Endothelial cell of umbilical vein (primary cell): ENCODE measurements around the gene VCAN. TPM values are rescaled to one million over a fixed set of nuclear protein-coding genes. Genes with fewer than 3 reads are reported as not detected.

Experiments used
- BruUV-seq: library from RNA; stranded (reverse); fragments of 400-500 nt; replicated peaks from 2 replicates; lab custom pipeline; 2021; lab: Mats Ljungman, UMichigan
- CTCF ChIA-PET: fragments of 300-600, 350-600 bp; sonication (Branson Sonifier 250); formaldehyde crosslinking; loops from one replicate; lab custom pipeline; 2021; ENCODE audit warnings: antibody characterized with exemption, inconsistent platforms; lab: Charles Lee
- POLR2A ChIA-PET: fragments of 300-600, 350-600 bp; sonication (Branson Sonifier 250); formaldehyde crosslinking; loops from one replicate; lab custom pipeline; 2021; ENCODE audit warnings: antibody characterized with exemption, inconsistent platforms; lab: Charles Lee
- DNase-seq: peaks from one replicate; pipeline ENCODE4 v3.0.0-alpha.2; 2011; ENCODE audit warnings: low read depth, low spot score
- FAIRE-seq: peaks from 2 replicates; lab custom pipeline; 2011; peaks lifted over from hg19 to GRCh38; lab: Jason Lieb, UNC
- H2AFZ ChIP-seq: 2 replicates; pipeline ENCODE4 v1.6.0; 2012; ENCODE audit warnings: low read depth, low read length, control low read depth, inconsistent platforms
- H3K27ac ChIP-seq: 2 replicates; pipeline ENCODE4 v1.5.1; 2011; ENCODE audit warnings: low read depth, mild to moderate bottlenecking, control low read depth, low read length, moderate library complexity; ENCODE audit not compliant: insufficient read depth
- H3K27me3 ChIP-seq, 2 experiments: 2 replicates each; pipeline versions ENCODE4 v1.6.0 to v1.6.1; 2011; ENCODE audit warnings: low read length in 2 of 2, mixed read lengths in 1 of 2; ENCODE audit not compliant: control insufficient read depth in 2 of 2, insufficient read depth in 2 of 2
- H3K36me3 ChIP-seq, 2 experiments: 2 replicates in 1 of 2; 3 replicates in 1 of 2; pipeline ENCODE4 v1.5.1; 2011; ENCODE audit warnings: low read length in 2 of 2, mild to moderate bottlenecking in 1 of 2, moderate library complexity in 1 of 2; ENCODE audit not compliant: control insufficient read depth in 2 of 2, insufficient read depth in 2 of 2; ENCODE audit errors: extremely low read depth in 1 of 2
- H3K4me1 ChIP-seq: 3 replicates; pipeline ENCODE4 v1.5.1; 2011; ENCODE audit warnings: mild to moderate bottlenecking, low read length; ENCODE audit not compliant: control insufficient read depth, insufficient read depth; ENCODE audit errors: extremely low read depth
- H3K4me2 ChIP-seq: 2 replicates; pipeline ENCODE4 v1.6.1; 2011; ENCODE audit warnings: low read length, control low read depth, mixed read lengths; ENCODE audit not compliant: insufficient read depth
- H3K4me3 ChIP-seq, 3 experiments: fragments of 200-600 bp in 1 of 3; sonication (generic), shearing (Covaris generic) in 1 of 3; replicated peaks in 1 of 3; 2 replicates each; pipeline ENCODE4 v1.5.1; 2011 to 2016; ENCODE audit warnings: control low read depth in 3 of 3, low read length in 3 of 3, mild to moderate bottlenecking in 2 of 3, inconsistent platforms in 1 of 3, low read depth in 1 of 3, moderate library complexity in 1 of 3; ENCODE audit not compliant: insufficient read depth in 1 of 3
- H3K79me2 ChIP-seq: 2 replicates; pipeline ENCODE4 v1.6.0; 2012; ENCODE audit warnings: low read length, inconsistent platforms; ENCODE audit not compliant: control insufficient read depth, insufficient read depth
- H3K9ac ChIP-seq: replicated peaks from 2 replicates; pipeline ENCODE3; 2011; ENCODE audit warnings: low read length, control low read depth; ENCODE audit not compliant: insufficient read depth; ENCODE audit errors: extremely low read depth
- H3K9me1 ChIP-seq: replicated peaks from 3 replicates; pipeline ENCODE4 v1.6.0; 2011; ENCODE audit warnings: mild to moderate bottlenecking, low read length; ENCODE audit not compliant: control insufficient read depth, insufficient read depth; ENCODE audit errors: extremely low read depth
- H3K9me3 ChIP-seq: replicated peaks from 2 replicates; pipeline ENCODE4 v1.5.1; 2012; ENCODE audit warnings: low read length, inconsistent platforms; ENCODE audit not compliant: control insufficient read depth, insufficient read depth
- H4K20me1 ChIP-seq: replicated peaks from 2 replicates; pipeline ENCODE3; 2011; ENCODE audit warnings: mild to moderate bottlenecking, low read length; ENCODE audit not compliant: control insufficient read depth, insufficient read depth; ENCODE audit errors: extremely low read depth
- CTCF ChIP-seq, 2 donors: IDR thresholded peaks; 1 replicate in 1 of 2; 2 replicates in 1 of 2; pipeline ENCODE4 v1.5.1; 2011; ENCODE audit warnings: low read length in 2 of 2, mild to moderate bottlenecking in 2 of 2, moderate library complexity in 2 of 2, control low read depth in 1 of 2, inconsistent platforms in 1 of 2, low read depth in 1 of 2; ENCODE audit not compliant: insufficient read depth in 1 of 2; ENCODE audit errors: extremely low read depth in 1 of 2
- EZH2 ChIP-seq: IDR thresholded peaks from 2 replicates; pipeline ENCODE4 v1.6.1; 2012; ENCODE audit warnings: borderline replicate concordance, low read depth, mild to moderate bottlenecking, moderate library complexity, low read length, inconsistent platforms; ENCODE audit not compliant: severe bottlenecking
- FOS ChIP-seq: IDR thresholded peaks from 2 replicates; pipeline ENCODE4 v1.6.1; 2011; ENCODE audit warnings: mild to moderate bottlenecking, low read length, moderate library complexity, borderline replicate concordance; ENCODE audit not compliant: insufficient read depth
- GATA2 ChIP-seq: IDR thresholded peaks from 2 replicates; pipeline ENCODE4 v1.7.0; 2011; ENCODE audit warnings: low read depth, mild to moderate bottlenecking, moderate library complexity, mixed read lengths, low read length; ENCODE audit not compliant: insufficient read length, insufficient read depth
- JUN ChIP-seq: IDR thresholded peaks from 2 replicates; pipeline ENCODE4 v1.6.1; 2011; ENCODE audit warnings: borderline replicate concordance, low read depth; ENCODE audit not compliant: insufficient read length, insufficient read depth
- MAX ChIP-seq: IDR thresholded peaks from 2 replicates; pipeline ENCODE4 v1.6.1; 2011; ENCODE audit not compliant: insufficient read depth, insufficient read length
- MYC ChIP-seq: IDR thresholded peaks from one replicate; pipeline ENCODE4 v1.6.1; 2011; ENCODE audit warnings: mild to moderate bottlenecking, low read depth, low read length
- POLR2A ChIP-seq: IDR thresholded peaks from 2 replicates; pipeline ENCODE4 v1.6.1; 2012; ENCODE audit warnings: low read depth, mild to moderate bottlenecking, control low read depth, low read length
- POLR2AphosphoS5 ChIP-seq: IDR thresholded peaks from 2 replicates; pipeline ENCODE4 v1.6.1; 2012; ENCODE audit warnings: low read depth, mild to moderate bottlenecking, control low read depth, low read length, moderate library complexity; ENCODE audit not compliant: insufficient read depth
- dilution Hi-C: fragments of 300-500 bp; cut with MboI; formaldehyde crosslinking; loops from one replicate; pipeline ENCODE4 v1.15.0; 2019; ENCODE audit warnings: low sequenced_read_pairs; ENCODE audit not compliant: extremely low pct_ligation_motif_present
- intact Hi-C: fragments of 100-400 bp; cut with micrococcal nuclease; formaldehyde crosslinking; loops from one replicate; pipeline ENCODE4 v1.10.0; 2022
- polyA plus RNA-seq, 4 experiments: library from polyadenylated mRNA; depleted of rRNA in 3 of 4; stranded (reverse) in 3 of 4; unstranded in 1 of 4; fragments of >200 nt; gene quantifications; 2 replicates each; pipeline versions ENCODE4 v1.2.1 to v1.2.3, GENCODE V29; 2011 to 2012; ENCODE audit warnings: missing spikeins in 1 of 4
- total RNA-seq: library from RNA; stranded (reverse); gene quantifications from 2 replicates; pipeline ENCODE4 v1.2.3, GENCODE V29; 2021

Gene VCAN
- total and polyA plus RNA-seq, 2 donors (not counting 3 experiments of a cell fraction or from before 2014, with no cell fraction given), result 0.35 to 1.2 TPM

- TF ChIP-seq POLR2A, result no peak
- TF ChIP-seq FOS, result no peak
- no peak for TF ChIP-seq JUN
- TF ChIP-seq EZH2, result no peak
- TF ChIP-seq MAX, result no peak
- TF ChIP-seq POLR2AphosphoS5, result no peak
- no TSS peak for BruUV-seq
- Histone ChIP-seq H3K4me2 (no peak overlapping the region), H4K20me1 (no peaks in the 10 kb centered on the region), H3K36me3 (no peaks in the 10 kb centered on the region), H3K27ac (no peak overlapping the region), H3K4me1 (no peaks in the 10 kb centered on the region), H3K27me3 (no peaks in the 10 kb centered on the region), H3K4me3 (no peak overlapping the region), H3K9me3 (no peaks in the 10 kb centered on the region), H3K9ac (no peak overlapping the region), H3K9me1 (peaks cover 2% of the 10 kb centered on the region), H2AFZ (no peak overlapping the region), H3K79me2 (no peaks in the 10 kb centered on the region)
- DNase-seq, result no peak
- intact Hi-C loops (no loop called here), dilution Hi-C loops (no loop called here)
- FAIRE-seq, result no peak
- CTCF ChIA-PET, result no interaction called here
- POLR2A ChIA-PET, result no interaction called here
Observed at GRCh38 chr5:83513491-83513890, 41.9 kb downstream of the VCAN start.

GRCh38 chr5:83516377-83516776, 44.8 kb downstream of the VCAN start:
- BruUV-seq, result no TSS peak
- Histone ChIP-seq H3K36me3 (no peaks in the 10 kb centered on the region), H3K4me1 (no peaks in the 10 kb centered on the region), H3K79me2 (no peaks in the 10 kb centered on the region), H2AFZ (no peak overlapping the region), H3K9me1 (peaks cover 2% of the 10 kb centered on the region), H3K27me3 (no peaks in the 10 kb centered on the region), H3K4me2 (no peak overlapping the region), H3K9ac (no peak overlapping the region), H3K9me3 (no peaks in the 10 kb centered on the region), H3K27ac (no peak overlapping the region), H4K20me1 (no peaks in the 10 kb centered on the region), H3K4me3 (no peak overlapping the region)
- FAIRE-seq (no peak), DNase-seq (no peak)
- intact Hi-C loops (no loop called here), dilution Hi-C loops (no loop called here)
- ChIA-PET CTCF (no interaction called here), POLR2A (no interaction called here)
- TF ChIP-seq POLR2AphosphoS5 (no peak), EZH2 (no peak), GATA2 (no peak), CTCF (IDR thresholded peaks at IDR 0.05; ENCODE audit: extremely low read depth in 1 of 2, insufficient read depth in 1 of 2, low read depth in 1 of 2, low read length in 2 of 2) (no peak), MAX (no peak), MYC (no peak), POLR2A (no peak), JUN (no peak), FOS (no peak)
